HEK293T (cell line): Measurements from ENCODE around the gene VWA3B.

ENCODE experiments used
- ARNT ChIP-seq: fragments of 450-650 bp; IDR thresholded peaks from 2 replicates; pipeline ENCODE4 v1.6.1; 2017; ENCODE audit warnings: mild to moderate bottlenecking
- BHLHE40 ChIP-seq: fragments of 450-650 bp; IDR thresholded peaks from 2 replicates; pipeline ENCODE4 v1.6.1; 2016; ENCODE audit warnings: mild to moderate bottlenecking, moderate library complexity, borderline replicate concordance
- CTBP1 ChIP-seq: fragments of 450-650 bp; IDR thresholded peaks from 2 replicates; pipeline ENCODE4 v1.6.1; 2016; ENCODE audit warnings: borderline replicate concordance
- ELF4 ChIP-seq: fragments of 450-650 bp; IDR thresholded peaks from 2 replicates; pipeline ENCODE4 v1.6.1; 2017; ENCODE audit warnings: antibody characterized with exemption
- FOXA1 ChIP-seq: fragments of 450-650 bp; IDR thresholded peaks from 2 replicates; pipeline ENCODE4 v1.6.1; 2016; ENCODE audit warnings: mild to moderate bottlenecking
- FOXM1 ChIP-seq: fragments of 450-650 bp; IDR thresholded peaks from 2 replicates; pipeline ENCODE4 v1.6.1; 2017; ENCODE audit warnings: mild to moderate bottlenecking, borderline replicate concordance
- HDGF ChIP-seq: fragments of 450-650 bp; IDR thresholded peaks from 2 replicates; pipeline ENCODE4 v1.6.1; 2017; ENCODE audit warnings: antibody characterized with exemption, borderline replicate concordance
- L3MBTL2 ChIP-seq: fragments of 450-650 bp; conservative IDR thresholded peaks from 2 replicates; pipeline ENCODE4 v1.6.1; 2016; ENCODE audit warnings: mild to moderate bottlenecking
- LEF1 ChIP-seq: fragments of 450-650 bp; IDR thresholded peaks from 2 replicates; pipeline ENCODE4 v1.6.1; 2017; ENCODE audit warnings: mild to moderate bottlenecking, borderline replicate concordance
- NFRKB ChIP-seq: fragments of 450-650 bp; IDR thresholded peaks from 2 replicates; pipeline ENCODE4 v1.6.1; 2016; ENCODE audit warnings: mild to moderate bottlenecking, moderate library complexity
- SP1 ChIP-seq: fragments of 450-650 bp; IDR thresholded peaks from 2 replicates; pipeline ENCODE4 v1.6.1; 2017
- SUZ12 ChIP-seq: fragments of 450-650 bp; IDR thresholded peaks from 2 replicates; pipeline ENCODE4 v1.6.1; 2016; ENCODE audit warnings: mild to moderate bottlenecking
- TARDBP ChIP-seq: fragments of 450-650 bp; IDR thresholded peaks from 2 replicates; pipeline ENCODE4 v1.6.1; 2016
- TF ChIP-seq, protein P1 (sequence below): fragments of 450-650 bp; IDR thresholded peaks from 2 replicates; pipeline ENCODE4 v1.6.1; 2016

DNA sequence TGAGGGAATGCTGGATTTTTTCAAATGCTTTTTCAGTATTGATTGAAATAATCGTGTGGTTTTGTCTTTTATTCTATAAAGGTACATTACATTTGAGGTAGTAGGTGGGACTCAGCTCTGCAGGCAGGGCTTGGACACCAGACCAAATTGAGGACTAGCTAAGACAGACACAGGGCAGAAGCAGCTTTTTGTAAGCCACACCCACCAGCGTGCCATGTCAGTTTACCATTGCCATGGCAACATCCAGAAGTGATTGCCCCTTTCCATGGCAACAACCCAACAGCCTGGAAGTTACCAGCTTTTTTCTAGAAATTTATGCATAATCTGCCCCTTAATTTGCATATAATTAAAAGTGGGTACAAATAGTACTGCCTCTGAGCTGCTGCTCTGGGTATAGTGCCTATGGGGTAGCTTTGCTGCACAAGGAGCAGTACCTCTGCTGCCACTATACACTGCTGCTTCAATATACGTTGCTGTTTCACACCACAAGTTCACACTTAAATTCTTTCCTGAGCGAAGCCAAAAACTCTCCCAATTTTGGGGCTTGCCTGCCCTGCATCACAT, 23.6 kb upstream of the VWA3B start:
- TF ChIP-seq FOXM1 (no peak), FOXA1 (no peak), BHLHE40 (no peak), NFRKB (no peak), ELF4 (no peak), SP1 (no peak), L3MBTL2 (no peak), SUZ12 (no peak), TARDBP (no peak), CTBP1 (no peak), ARNT (no peak), HDGF (no peak), LEF1 (no peak)
- TF ChIP-seq, protein P1, sequence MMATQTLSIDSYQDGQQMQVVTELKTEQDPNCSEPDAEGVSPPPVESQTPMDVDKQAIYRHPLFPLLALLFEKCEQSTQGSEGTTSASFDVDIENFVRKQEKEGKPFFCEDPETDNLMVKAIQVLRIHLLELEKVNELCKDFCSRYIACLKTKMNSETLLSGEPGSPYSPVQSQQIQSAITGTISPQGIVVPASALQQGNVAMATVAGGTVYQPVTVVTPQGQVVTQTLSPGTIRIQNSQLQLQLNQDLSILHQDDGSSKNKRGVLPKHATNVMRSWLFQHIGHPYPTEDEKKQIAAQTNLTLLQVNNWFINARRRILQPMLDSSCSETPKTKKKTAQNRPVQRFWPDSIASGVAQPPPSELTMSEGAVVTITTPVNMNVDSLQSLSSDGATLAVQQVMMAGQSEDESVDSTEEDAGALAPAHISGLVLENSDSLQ = peak; percentile 31; the same call in 1 of the 2 replicates
